HepG2 (cell line): ENCODE results near the gene PNLIP. TPM values are rescaled to one million over a fixed set of nuclear protein-coding genes. Genes with fewer than 3 reads are reported as not detected.

Experiments
- ATAC-seq: fragments of 200-7000 bp; cut with Tn5 transposase; 3 replicates; pipeline ENCODE4 v1.9.1; 2020; ENCODE audit warnings: mild to moderate bottlenecking, moderate library complexity
- BruUV-seq: library from RNA; stranded (reverse); fragments of 400-500 nt; replicated peaks from 2 replicates; lab custom pipeline; 2021; lab: Mats Ljungman, UMichigan
- CTCF ChIA-PET: fragments of 300-600 bp; formaldehyde crosslinking; extraction: SDS; loops from one replicate; lab custom pipeline; 2021; ENCODE audit warnings: low total read pairs, inconsistent platforms, low intra/inter-chr PET ratio; lab: Yijun Ruan, JAX
- POLR2A ChIA-PET: fragments of 350-600 bp; sonication (Branson Sonifier 250); formaldehyde crosslinking; loops from one replicate; lab custom pipeline; 2020; ENCODE audit warnings: antibody characterized with exemption, inconsistent platforms; lab: Yijun Ruan, JAX
- DNase-seq: peaks from one replicate; pipeline ENCODE4 v3.0.0-alpha.2; 2015; ENCODE audit warnings: low spot score
- FAIRE-seq: peaks from 3 replicates; lab custom pipeline; 2011; peaks lifted over from hg19 to GRCh38; lab: Jason Lieb, UNC
- H2AFZ ChIP-seq: one replicate; pipeline ENCODE4 v1.6.1; 2011; ENCODE audit warnings: low read length, inconsistent platforms
- H3K27ac ChIP-seq: fragments of 300-600 bp; 3 replicates; pipeline ENCODE4 v1.8.0; 2011; ENCODE audit warnings: mixed run types, mild to moderate bottlenecking, mixed read lengths, low read length, inconsistent platforms; ENCODE audit not compliant: insufficient read depth; ENCODE audit errors: extremely low read length
- H3K27me3 ChIP-seq, 2 experiments: fragments of 200-600 bp in 1 of 2; 2 replicates in 1 of 2; 3 replicates in 1 of 2; pipeline versions ENCODE4 v1.6.0 to v1.8.0; 2011; ENCODE audit warnings: low read length in 2 of 2, mild to moderate bottlenecking in 2 of 2, moderate library complexity in 2 of 2, inconsistent platforms in 1 of 2; ENCODE audit not compliant: insufficient read depth in 2 of 2, control insufficient read depth in 1 of 2
- H3K36me3 ChIP-seq, 2 experiments: fragments of 200-600 bp in 1 of 2; replicated peaks in 1 of 2; 2 replicates in 1 of 2; 3 replicates in 1 of 2; pipeline versions ENCODE4 v1.5.1 to v1.8.0; 2011; ENCODE audit warnings: low read length in 2 of 2, inconsistent platforms in 1 of 2; ENCODE audit not compliant: insufficient read depth in 2 of 2, control insufficient read depth in 1 of 2
- H3K4me1 ChIP-seq: 2 replicates; pipeline ENCODE4 v1.5.1; 2012; ENCODE audit warnings: low read length, inconsistent platforms; ENCODE audit not compliant: insufficient read depth
- H3K4me2 ChIP-seq: 2 replicates; pipeline ENCODE4 v1.6.0; 2011; ENCODE audit warnings: low read depth, low read length, inconsistent platforms
- H3K4me3 ChIP-seq, 3 experiments: fragments of 200-600 bp in 1 of 3; sonication (generic), shearing (Covaris generic) in 1 of 3; replicated peaks in 1 of 3; 2 replicates each; pipeline ENCODE4 v1.5.1; 2011 to 2016; ENCODE audit warnings: low read length in 3 of 3, inconsistent platforms in 2 of 3, low read depth in 2 of 3, mild to moderate bottlenecking in 2 of 3, control low read depth in 1 of 3, mixed read lengths in 1 of 3; ENCODE audit not compliant: insufficient read depth in 1 of 3
- H3K79me2 ChIP-seq: one replicate; pipeline ENCODE4 v1.6.1; 2011; ENCODE audit warnings: low read length, inconsistent platforms; ENCODE audit not compliant: insufficient read depth
- H3K9ac ChIP-seq: 2 replicates; pipeline ENCODE4 v1.6.0; 2011; ENCODE audit warnings: mild to moderate bottlenecking, low read depth, low read length, inconsistent platforms; ENCODE audit not compliant: insufficient read depth
- H3K9me3 ChIP-seq: 2 replicates; pipeline ENCODE4 v1.5.1; 2012; ENCODE audit warnings: mild to moderate bottlenecking, low read length
- H4K20me1 ChIP-seq: 2 replicates; pipeline ENCODE4 v1.6.0; 2011; ENCODE audit warnings: inconsistent platforms, mild to moderate bottlenecking, low read length, moderate library complexity; ENCODE audit not compliant: insufficient read depth
- ATF7 ChIP-seq, 2 experiments: fragments of 450-650 bp in 1 of 2; sonication (generic) in 1 of 2; formaldehyde crosslinking in 1 of 2; IDR thresholded peaks; 2 replicates each; pipeline versions ENCODE4 v1.4.0 to v1.6.1; 2016 to 2020; ENCODE audit warnings: antibody characterized with exemption in 1 of 2, mild to moderate bottlenecking in 1 of 2, missing genetic modification reagents in 1 of 2
- NONO ChIP-seq, 2 experiments: fragments of 450-650 bp in 1 of 2; sonication (generic) in 1 of 2; formaldehyde crosslinking in 1 of 2; IDR thresholded peaks in 1 of 2; conservative IDR thresholded peaks in 1 of 2; 2 replicates each; pipeline versions ENCODE4 v1.6.1 to v1.8.0; 2017 to 2022; ENCODE audit warnings: mild to moderate bottlenecking in 1 of 2, missing genetic modification reagents in 1 of 2, moderate library complexity in 1 of 2
- SIN3B ChIP-seq: fragments of 150-350 bp; IDR thresholded peaks from 2 replicates; pipeline ENCODE4 v1.6.1; 2014; ENCODE audit warnings: low read length
- ZC3H13 ChIP-seq: sonication (generic); formaldehyde crosslinking; IDR thresholded peaks from 2 replicates; pipeline ENCODE4 v1.8.1; 2023; ENCODE audit warnings: mild to moderate bottlenecking, missing genetic modification reagents, moderate library complexity
- ZMYM3 ChIP-seq: sonication (generic); formaldehyde crosslinking; IDR thresholded peaks from 2 replicates; pipeline ENCODE4 v1.5.1; 2020; ENCODE audit warnings: mild to moderate bottlenecking, missing genetic modification reagents
- ZNF549 ChIP-seq: sonication (generic); formaldehyde crosslinking; IDR thresholded peaks from 2 replicates; pipeline ENCODE4 v1.5.0; 2020; ENCODE audit warnings: missing genetic modification reagents
- ZNF747 ChIP-seq: sonication (generic); formaldehyde crosslinking; IDR thresholded peaks from 2 replicates; pipeline ENCODE4 v1.8.1; 2023; ENCODE audit warnings: missing genetic modification reagents, mild to moderate bottlenecking, borderline replicate concordance
- WGBS: methylation state at CpG from one replicate; pipeline ENCODE4 v1.1.6; 2017; ENCODE audit warnings: low lambda C conversion rate; 5-methylcytosine and 5-hydroxymethylcytosine counted together
- in situ Hi-C: cut with HindIII; loops from 2 replicates; pipeline ENCODE4 v1.10.0; 2017; ENCODE audit warnings: low pct_unique_long_range_greater_than_20kb; ENCODE audit not compliant: extremely low pct_ligation_motif_present
- intact Hi-C: fragments of 100-400 bp; cut with micrococcal nuclease; formaldehyde crosslinking; loops from one replicate; pipeline ENCODE4 v1.10.0; 2022; ENCODE audit not compliant: unreplicated experiment
- polyA plus RNA-seq, 8 experiments: library from polyadenylated mRNA; depleted of rRNA in 3 of 8; stranded (reverse) in 7 of 8; unstranded in 1 of 8; fragments of >200 nt; fragmentation: Illumina TruSeq in 4 of 8; extraction: Trizol in 4 of 8; gene quantifications; 2 replicates each; pipeline versions ENCODE4 v1.2.1 to v1.2.3, GENCODE V29; 2011 to 2016; ENCODE audit warnings: low read depth in 4 of 8, missing spikeins in 1 of 8, mixed read lengths in 1 of 8; ENCODE audit not compliant: insufficient read depth in 1 of 8
- total RNA-seq, 5 experiments: library from RNA; depleted of rRNA; stranded (reverse); fragments of >200 nt; fragmentation: Illumina TruSeq; extraction: Trizol; gene quantifications; 2 replicates each; pipeline ENCODE4 v1.2.3, GENCODE V29; 2016; ENCODE audit warnings: low read depth in 1 of 5
- TF ChIP-seq, protein P1 (sequence below): sonication (generic); formaldehyde crosslinking; IDR thresholded peaks from 2 replicates; pipeline ENCODE4 v1.5.0; 2020; ENCODE audit warnings: mild to moderate bottlenecking, missing genetic modification reagents, borderline replicate concordance

PNLIP gene
- total and polyA plus RNA-seq, 2 of the 13 experiments (the other 11 are each of a cell fraction or from before 2014, with no cell fraction given) = not detected

GRCh38 chr10:116524736-116525135 lies 21.0 kb upstream of the PNLIP start:
- no peaks in the 10 kb centered on the region for H3K36me3 ChIP-seq
- H3K27me3 ChIP-seq = peaks cover 0 to 2% of the 10 kb centered on the region in 2 experiments; a peak in 1 of 5 replicates
- no peak overlapping the region for H3K4me2 ChIP-seq
- no peak for ATAC-seq
- H3K79me2 ChIP-seq = no peaks in the 10 kb centered on the region
- no peak for DNase-seq
- H3K4me1 ChIP-seq = no peaks in the 10 kb centered on the region
- POLR2A ChIA-PET = no interaction called here
- no peaks in the 10 kb centered on the region for H3K9me3 ChIP-seq
- H4K20me1 ChIP-seq = no peaks in the 10 kb centered on the region
- in situ Hi-C loops = no loop called here
- H3K27ac ChIP-seq = no peak overlapping the region
- TF ChIP-seq NONO (IDR thresholded peaks at IDR 0.05) (no peak), NONO (CRISPR knock-in tag; conservative IDR thresholded peaks at IDR 0.05) (no peak), ATF7 (IDR thresholded peaks at IDR 0.05) (no peak), ATF7 (CRISPR knock-in tag; IDR thresholded peaks at IDR 0.05) (no peak), ZMYM3 (CRISPR knock-in tag) (no peak), ZC3H13 (CRISPR knock-in tag) (no peak), SIN3B (no peak), ZNF747 (no peak), ZNF549 (CRISPR knock-in tag) (no peak)
- TF ChIP-seq, protein P1, sequence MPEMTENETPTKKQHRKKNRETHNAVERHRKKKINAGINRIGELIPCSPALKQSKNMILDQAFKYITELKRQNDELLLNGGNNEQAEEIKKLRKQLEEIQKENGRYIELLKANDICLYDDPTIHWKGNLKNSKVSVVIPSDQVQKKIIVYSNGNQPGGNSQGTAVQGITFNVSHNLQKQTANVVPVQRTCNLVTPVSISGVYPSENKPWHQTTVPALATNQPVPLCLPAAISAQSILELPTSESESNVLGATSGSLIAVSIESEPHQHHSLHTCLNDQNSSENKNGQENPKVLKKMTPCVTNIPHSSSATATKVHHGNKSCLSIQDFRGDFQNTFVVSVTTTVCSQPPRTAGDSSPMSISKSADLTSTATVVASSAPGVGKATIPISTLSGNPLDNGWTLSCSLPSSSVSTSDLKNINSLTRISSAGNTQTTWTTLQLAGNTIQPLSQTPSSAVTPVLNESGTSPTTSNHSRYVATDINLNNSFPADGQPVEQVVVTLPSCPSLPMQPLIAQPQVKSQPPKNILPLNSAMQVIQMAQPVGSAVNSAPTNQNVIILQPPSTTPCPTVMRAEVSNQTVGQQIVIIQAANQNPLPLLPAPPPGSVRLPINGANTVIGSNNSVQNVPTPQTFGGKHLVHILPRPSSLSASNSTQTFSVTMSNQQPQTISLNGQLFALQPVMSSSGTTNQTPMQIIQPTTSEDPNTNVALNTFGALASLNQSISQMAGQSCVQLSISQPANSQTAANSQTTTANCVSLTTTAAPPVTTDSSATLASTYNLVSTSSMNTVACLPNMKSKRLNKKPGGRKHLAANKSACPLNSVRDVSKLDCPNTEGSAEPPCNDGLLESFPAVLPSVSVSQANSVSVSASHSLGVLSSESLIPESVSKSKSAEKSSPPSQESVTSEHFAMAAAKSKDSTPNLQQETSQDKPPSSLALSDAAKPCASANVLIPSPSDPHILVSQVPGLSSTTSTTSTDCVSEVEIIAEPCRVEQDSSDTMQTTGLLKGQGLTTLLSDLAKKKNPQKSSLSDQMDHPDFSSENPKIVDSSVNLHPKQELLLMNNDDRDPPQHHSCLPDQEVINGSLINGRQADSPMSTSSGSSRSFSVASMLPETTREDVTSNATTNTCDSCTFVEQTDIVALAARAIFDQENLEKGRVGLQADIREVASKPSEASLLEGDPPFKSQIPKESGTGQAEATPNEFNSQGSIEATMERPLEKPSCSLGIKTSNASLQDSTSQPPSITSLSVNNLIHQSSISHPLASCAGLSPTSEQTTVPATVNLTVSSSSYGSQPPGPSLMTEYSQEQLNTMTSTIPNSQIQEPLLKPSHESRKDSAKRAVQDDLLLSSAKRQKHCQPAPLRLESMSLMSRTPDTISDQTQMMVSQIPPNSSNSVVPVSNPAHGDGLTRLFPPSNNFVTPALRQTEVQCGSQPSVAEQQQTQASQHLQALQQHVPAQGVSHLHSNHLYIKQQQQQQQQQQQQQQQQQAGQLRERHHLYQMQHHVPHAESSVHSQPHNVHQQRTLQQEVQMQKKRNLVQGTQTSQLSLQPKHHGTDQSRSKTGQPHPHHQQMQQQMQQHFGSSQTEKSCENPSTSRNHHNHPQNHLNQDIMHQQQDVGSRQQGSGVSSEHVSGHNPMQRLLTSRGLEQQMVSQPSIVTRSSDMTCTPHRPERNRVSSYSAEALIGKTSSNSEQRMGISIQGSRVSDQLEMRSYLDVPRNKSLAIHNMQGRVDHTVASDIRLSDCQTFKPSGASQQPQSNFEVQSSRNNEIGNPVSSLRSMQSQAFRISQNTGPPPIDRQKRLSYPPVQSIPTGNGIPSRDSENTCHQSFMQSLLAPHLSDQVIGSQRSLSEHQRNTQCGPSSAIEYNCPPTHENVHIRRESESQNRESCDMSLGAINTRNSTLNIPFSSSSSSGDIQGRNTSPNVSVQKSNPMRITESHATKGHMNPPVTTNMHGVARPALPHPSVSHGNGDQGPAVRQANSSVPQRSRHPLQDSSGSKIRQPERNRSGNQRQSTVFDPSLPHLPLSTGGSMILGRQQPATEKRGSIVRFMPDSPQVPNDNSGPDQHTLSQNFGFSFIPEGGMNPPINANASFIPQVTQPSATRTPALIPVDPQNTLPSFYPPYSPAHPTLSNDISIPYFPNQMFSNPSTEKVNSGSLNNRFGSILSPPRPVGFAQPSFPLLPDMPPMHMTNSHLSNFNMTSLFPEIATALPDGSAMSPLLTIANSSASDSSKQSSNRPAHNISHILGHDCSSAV (CRISPR knock-in tag) = no peak
- TF ChIP-seq, all 625 proteins: peak for 0
- no peak overlapping the region for H3K9ac ChIP-seq
- H3K4me3 ChIP-seq = no peak overlapping the region
- FAIRE-seq = no peak
- intact Hi-C loops = no loop called here
- no peak overlapping the region for H2AFZ ChIP-seq
- BruUV-seq = no TSS peak
- WGBS = 4% methylated on average over 3 of the region's 3 CpGs
- CTCF ChIA-PET = no interaction called here
